Stomach (tissue), 9 donors: ENCODE measurements around the gene VSNL1. TPM values are rescaled to one million over a fixed set of nuclear protein-coding genes. Genes with fewer than 3 reads are reported as not detected.

Experiments used
- DNase-seq, 2 donors: peaks; one replicate each; pipeline versions ENCODE4 v3.0.0 to v3.0.0-alpha.2; 2013 to 2019
- H3K27ac ChIP-seq, 5 donors: fragments of 200-600 bp in 4 of 5; sonication (generic) in 4 of 5; one replicate each; pipeline ENCODE4 v1.5.1; 2013 to 2019; ENCODE audit warnings: mild to moderate bottlenecking in 1 of 5, moderate library complexity in 1 of 5
- H3K27me3 ChIP-seq, 3 donors: fragments of 200-600 bp; sonication (generic); one replicate each; pipeline ENCODE4 v1.5.1; 2017 to 2019; ENCODE audit warnings: mixed run types in 1 of 3
- H3K36me3 ChIP-seq, 4 donors: fragments of 200-600 bp; sonication (generic); 1 replicate in 3 of 4; 2 replicates in 1 of 4; pipeline ENCODE4 v1.5.1; 2016 to 2019
- H3K4me1 ChIP-seq, 4 donors: fragments of 200-600 bp; sonication (generic); one replicate each; pipeline ENCODE4 v1.5.1; 2016 to 2019
- H3K4me3 ChIP-seq, 4 donors: fragments of 200-600 bp; sonication (generic) in 3 of 4; one replicate each; pipeline ENCODE4 v1.5.1; 2016 to 2019; ENCODE audit warnings: mild to moderate bottlenecking in 1 of 4
- H3K9me3 ChIP-seq, 4 donors: fragments of 200-600 bp; sonication (generic); one replicate each; pipeline ENCODE4 v1.5.1; 2016 to 2019
- CTCF ChIP-seq, 7 experiments: fragments of 450-650 bp in 4 of 7; fragments of 200-600 bp in 3 of 7; sonication (generic) in 3 of 7; IDR thresholded peaks; one replicate each; pipeline ENCODE4 v1.5.1; 2016 to 2019; ENCODE audit warnings: antibody characterized with exemption in 7 of 7, control low read depth in 2 of 7, mild to moderate bottlenecking in 1 of 7
- EP300 ChIP-seq: sonication (generic); formaldehyde crosslinking; IDR thresholded peaks from one replicate; pipeline ENCODE4 v1.6.1; 2017; ENCODE audit warnings: antibody characterized with exemption
- POLR2A ChIP-seq, 4 donors: fragments of 450-650 bp; IDR thresholded peaks; one replicate each; pipeline ENCODE4 v1.6.1; 2016; ENCODE audit warnings: antibody characterized with exemption in 4 of 4, control low read depth in 2 of 4, mild to moderate bottlenecking in 1 of 4, moderate library complexity in 1 of 4
- POLR2AphosphoS5 ChIP-seq, 3 donors: sonication (generic); formaldehyde crosslinking; IDR thresholded peaks; one replicate each; pipeline ENCODE4 v1.6.1; 2016; ENCODE audit warnings: antibody characterized with exemption in 3 of 3
- WGBS, 5 donors: extraction: QIAGEN DNeasy Blood & Tissue Kit in 3 of 5; methylation state at CpG; one replicate each; pipeline versions ENCODE4 v1.1.5 to v1.1.7; 2013 to 2018; 5-methylcytosine and 5-hydroxymethylcytosine counted together
- intact Hi-C: fragments of 100-400 bp; cut with DNase I; formaldehyde crosslinking; loops from one replicate; pipeline ENCODE4 v1.15.1; 2023; ENCODE audit warnings: low total_unique reads
- polyA plus RNA-seq, 3 donors: library from polyadenylated mRNA; stranded (reverse); fragments of 200-250 nt; gene quantifications; one replicate each; pipeline ENCODE4 v1.2.3, GENCODE V29; 2013
- total RNA-seq, 5 donors: library from RNA; depleted of rRNA; stranded (reverse); fragments of >200 nt; gene quantifications; one replicate each; pipeline versions ENCODE4 v1.1.0 to v1.2.3, GENCODE V29; 2014 to 2016
- donor health status: healthy with polysubstance abuse.
- donor health status: Bipolar disorder and iron deficiency.
- donor health status: healthy.

The VSNL1 gene
- total and polyA plus RNA-seq, 8 donors, result 0.44 to 21.9 (median 11.0) TPM; not detected in 4

- TF ChIP-seq POLR2A (IDR thresholded peaks at IDR 0.05), result no peak
- TF ChIP-seq EP300, result no peak
- TF ChIP-seq POLR2AphosphoS5 (IDR thresholded peaks at IDR 0.05), result no peak
- TF ChIP-seq CTCF (IDR thresholded peaks at IDR 0.05), result no peak
- intact Hi-C loops, result no loop called here
- H3K27ac ChIP-seq, result no peak overlapping the region
- 90 to 94% (median 91%) methylated on average over 6 of the region's 6 CpGs for WGBS, 5 donors
- H3K9me3 ChIP-seq, result no peaks in the 10 kb centered on the region
- no peaks in the 10 kb centered on the region for H3K4me1 ChIP-seq
- no peaks in the 10 kb centered on the region for H3K27me3 ChIP-seq
- H3K4me3 ChIP-seq, result no peak overlapping the region
- no peak for DNase-seq
- peaks cover 4 to 66% (median 62%) of the 10 kb centered on the region in 4 donors for H3K36me3 ChIP-seq
Measured at GRCh38 chr2:17689010-17689409, 148.5 kb downstream of the VSNL1 start.

GRCh38 chr2:17690776-17691175, 150.3 kb downstream of the VSNL1 start:
- Histone ChIP-seq H3K4me1 (no peaks in the 10 kb centered on the region), H3K4me3 (no peak overlapping the region), H3K27ac (no peak overlapping the region), H3K9me3 (no peaks in the 10 kb centered on the region), H3K27me3 (no peaks in the 10 kb centered on the region), H3K36me3 (peaks cover 11 to 79% (median 71%) of the 10 kb centered on the region in 4 donors)
- 93 to 97% (median 95%) methylated on average over 7 of the region's 7 CpGs for WGBS, 5 donors
- DNase-seq, result no peak
- intact Hi-C loops, result no loop called here
- TF ChIP-seq CTCF (IDR thresholded peaks at IDR 0.05), result no peak
- no peak for TF ChIP-seq EP300
- no peak for TF ChIP-seq POLR2A (IDR thresholded peaks at IDR 0.05)
- TF ChIP-seq POLR2AphosphoS5 (IDR thresholded peaks at IDR 0.05), result no peak

Other genes with a start within 250 kb of the VSNL1 start
- under 1 TPM in 1 of 5 donors, not detected in 4; 0.55 TPM for gene RAD51AP2, start 22.3 kb upstream of the VSNL1 start, total RNA-seq
- under 1 TPM in 1 of 3 donors, not detected in 2; 0.20 TPM for gene RAD51AP2, start 22.3 kb upstream of the VSNL1 start, polyA plus RNA-seq
- 10 to 100 TPM in 4 of 5 donors, 1 to 10 TPM in 1; 8.8 to 67.4 (median 38.9) TPM for gene SMC6, start 213.1 kb downstream of the VSNL1 start, total RNA-seq
- 1 to 10 TPM; 3.3 to 9.3 (median 4.1) TPM for gene SMC6, start 213.1 kb downstream of the VSNL1 start, polyA plus RNA-seq
- gene GEN1, start 213.4 kb downstream of the VSNL1 start, total RNA-seq, result 10 to 100 TPM in 3 of 5 donors, 1 to 10 TPM in 1, under 1 TPM in 1; 0.58 to 65.2 (median 10.3) TPM
- 1 to 10 TPM in 2 of 3 donors, under 1 TPM in 1; 0.81 to 7.3 (median 1.4) TPM for gene GEN1, start 213.4 kb downstream of the VSNL1 start, polyA plus RNA-seq